ENCODE measurements around the gene LLGL2.

The LLGL2 gene

DNA sequence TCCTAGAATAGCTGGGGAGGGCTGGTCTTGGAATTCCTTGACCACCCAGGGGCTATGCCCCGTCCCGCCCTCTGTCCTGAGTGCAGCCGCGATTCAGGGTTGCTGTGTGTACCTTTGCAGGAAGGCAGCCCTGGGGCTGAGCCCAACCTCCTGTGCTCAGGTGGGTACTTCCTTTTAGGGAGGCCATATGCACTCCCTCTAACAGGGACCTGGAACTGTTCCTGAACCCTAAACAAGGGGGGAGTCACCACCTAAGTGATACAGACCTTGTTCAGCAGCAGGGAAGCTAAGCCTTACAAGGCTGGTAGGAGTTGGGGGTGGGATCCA lies 24.6 kb downstream of the LLGL2 start:
- DNase-seq: no peak
- Histone ChIP-seq H3K9ac (ENCODE audit: low read length) (no peak overlapping the region), H3K4me1 (ENCODE audit: low read length) (no peaks in the 10 kb centered on the region), H3F3A (ENCODE audit: insufficient read depth, low read length) (no peaks in the 10 kb centered on the region), H3K27ac (ENCODE audit: low read length) (no peak overlapping the region), H2AFZ (ENCODE audit: low read length) (no peak overlapping the region), H3K27me3 (replicated peaks; ENCODE audit: insufficient read depth, low read length) (no peaks in the 10 kb centered on the region), H4K20me1 (ENCODE audit: insufficient read depth, low read length) (no peaks in the 10 kb centered on the region), H3K4me2 (ENCODE audit: low read depth, low read length) (no peak overlapping the region), H3K9me3 (replicated peaks; ENCODE audit: insufficient read depth, low read length) (no peaks in the 10 kb centered on the region), H3K4me3 (ENCODE audit: low read length) (no peak overlapping the region), H3K9me2 (replicated peaks; ENCODE audit: insufficient read depth, low read length) (no peaks in the 10 kb centered on the region), H3K79me2 (ENCODE audit: low read length) (no peaks in the 10 kb centered on the region), H3K36me3 (replicated peaks; ENCODE audit: insufficient read depth, low read length) (no peaks in the 10 kb centered on the region)
- no peak for TF ChIP-seq EZH2 (optimal IDR thresholded peaks at IDR 0.05; ENCODE audit: low read depth, low read length)
- TF ChIP-seq, protein P1, sequence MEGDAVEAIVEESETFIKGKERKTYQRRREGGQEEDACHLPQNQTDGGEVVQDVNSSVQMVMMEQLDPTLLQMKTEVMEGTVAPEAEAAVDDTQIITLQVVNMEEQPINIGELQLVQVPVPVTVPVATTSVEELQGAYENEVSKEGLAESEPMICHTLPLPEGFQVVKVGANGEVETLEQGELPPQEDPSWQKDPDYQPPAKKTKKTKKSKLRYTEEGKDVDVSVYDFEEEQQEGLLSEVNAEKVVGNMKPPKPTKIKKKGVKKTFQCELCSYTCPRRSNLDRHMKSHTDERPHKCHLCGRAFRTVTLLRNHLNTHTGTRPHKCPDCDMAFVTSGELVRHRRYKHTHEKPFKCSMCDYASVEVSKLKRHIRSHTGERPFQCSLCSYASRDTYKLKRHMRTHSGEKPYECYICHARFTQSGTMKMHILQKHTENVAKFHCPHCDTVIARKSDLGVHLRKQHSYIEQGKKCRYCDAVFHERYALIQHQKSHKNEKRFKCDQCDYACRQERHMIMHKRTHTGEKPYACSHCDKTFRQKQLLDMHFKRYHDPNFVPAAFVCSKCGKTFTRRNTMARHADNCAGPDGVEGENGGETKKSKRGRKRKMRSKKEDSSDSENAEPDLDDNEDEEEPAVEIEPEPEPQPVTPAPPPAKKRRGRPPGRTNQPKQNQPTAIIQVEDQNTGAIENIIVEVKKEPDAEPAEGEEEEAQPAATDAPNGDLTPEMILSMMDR (IDR thresholded peaks at IDR 0.05; ENCODE audit: low read length): no peak
- no peak for TF ChIP-seq EZH2phosphoT487 (IDR thresholded peaks at IDR 0.05; ENCODE audit: low read length)

DNA sequence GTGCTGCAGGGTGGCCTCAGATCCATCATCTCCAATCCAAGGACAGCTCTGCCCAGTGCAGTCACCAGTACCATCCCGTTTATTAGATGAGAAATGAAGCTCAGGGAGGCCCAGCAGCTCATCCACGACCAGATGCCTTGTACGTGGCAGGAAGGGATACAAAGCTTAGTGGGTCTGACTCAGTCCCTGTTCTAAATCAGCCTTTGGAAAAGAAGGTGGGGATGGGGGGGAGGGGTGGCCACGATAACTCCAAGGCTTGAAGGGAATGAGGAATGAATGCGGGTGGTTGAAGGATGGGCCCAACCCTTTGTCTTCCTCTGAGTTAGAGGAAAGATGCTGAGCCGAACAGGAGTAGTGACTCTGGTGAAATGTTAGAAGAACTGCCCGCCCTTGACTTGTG lies 25.8 kb downstream of the LLGL2 start:
- Histone ChIP-seq H3K4me2 (ENCODE audit: low read depth, low read length) (no peak overlapping the region), H3K27ac (ENCODE audit: low read length) (no peak overlapping the region), H3K9me3 (replicated peaks; ENCODE audit: insufficient read depth, low read length) (no peaks in the 10 kb centered on the region), H3K27me3 (replicated peaks; ENCODE audit: insufficient read depth, low read length) (no peaks in the 10 kb centered on the region), H2AFZ (ENCODE audit: low read length) (no peak overlapping the region), H4K20me1 (ENCODE audit: insufficient read depth, low read length) (no peaks in the 10 kb centered on the region), H3K4me1 (ENCODE audit: low read length) (no peaks in the 10 kb centered on the region), H3F3A (ENCODE audit: insufficient read depth, low read length) (no peaks in the 10 kb centered on the region), H3K4me3 (ENCODE audit: low read length) (no peak overlapping the region), H3K9ac (ENCODE audit: low read length) (no peak overlapping the region), H3K36me3 (replicated peaks; ENCODE audit: insufficient read depth, low read length) (no peaks in the 10 kb centered on the region), H3K9me2 (replicated peaks; ENCODE audit: insufficient read depth, low read length) (no peaks in the 10 kb centered on the region), H3K79me2 (ENCODE audit: low read length) (no peaks in the 10 kb centered on the region)
- no peak for TF ChIP-seq EZH2phosphoT487 (IDR thresholded peaks at IDR 0.05; ENCODE audit: low read length)
- TF ChIP-seq, protein P1 (IDR thresholded peaks at IDR 0.05; ENCODE audit: low read length): no peak
- no peak for TF ChIP-seq EZH2 (optimal IDR thresholded peaks at IDR 0.05; ENCODE audit: low read depth, low read length)
- DNase-seq: no peak

DNA sequence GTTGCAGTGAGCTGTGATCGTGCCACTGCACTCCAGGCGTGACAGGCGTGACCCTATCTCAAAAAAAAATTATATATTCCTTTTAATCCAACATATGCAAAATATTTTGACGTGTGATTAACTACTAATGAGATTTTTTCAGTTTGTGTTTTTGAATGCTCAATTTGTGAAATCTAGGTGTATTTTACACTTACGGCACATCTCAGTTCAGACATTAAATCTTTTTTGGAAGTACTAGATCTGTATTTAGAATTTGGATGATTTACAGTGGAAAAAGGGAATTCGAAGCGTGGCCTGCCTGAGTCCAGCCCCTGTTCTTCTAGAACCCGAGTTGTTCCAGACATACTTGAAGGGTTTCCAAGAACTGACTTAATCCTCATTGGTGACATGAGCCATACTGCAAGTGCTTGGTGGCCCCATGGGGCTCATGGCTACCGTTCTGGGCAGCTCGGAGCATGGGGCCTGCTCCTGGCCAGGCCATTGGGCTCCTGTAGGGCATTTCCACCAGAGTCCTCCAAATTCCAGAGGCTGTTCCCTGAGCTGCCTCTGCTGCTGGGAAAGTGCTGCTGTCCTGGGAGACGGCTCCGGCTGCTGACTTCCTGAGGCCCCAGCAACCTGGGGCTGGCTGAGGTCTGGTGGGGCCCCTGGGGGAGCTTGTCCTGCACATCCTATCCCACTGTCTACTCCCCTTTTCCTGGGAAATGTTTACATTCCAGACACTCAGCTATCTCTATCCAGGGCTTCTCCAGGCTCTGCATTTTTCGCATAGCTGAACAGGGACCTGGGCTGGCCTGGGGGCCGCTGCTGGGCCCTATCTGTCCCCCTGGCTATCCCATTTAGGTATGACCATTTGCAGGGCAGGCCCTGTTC lies 27.2 kb downstream of the LLGL2 start:
- H3K9ac ChIP-seq (ENCODE audit: low read length): no peak overlapping the region
- TF ChIP-seq EZH2phosphoT487 (IDR thresholded peaks at IDR 0.05; ENCODE audit: low read length) (no peak), EZH2 (optimal IDR thresholded peaks at IDR 0.05; ENCODE audit: low read depth, low read length) (no peak)
- TF ChIP-seq, protein P1 (IDR thresholded peaks at IDR 0.05; ENCODE audit: low read length): no peak
- no peaks in the 10 kb centered on the region for H3K4me1 ChIP-seq (ENCODE audit: low read length)
- H3K27ac ChIP-seq (ENCODE audit: low read length): no peak overlapping the region
- no peak overlapping the region for H3K4me2 ChIP-seq (ENCODE audit: low read depth, low read length)
- DNase-seq: no peak
- H4K20me1 ChIP-seq (ENCODE audit: insufficient read depth, low read length): no peaks in the 10 kb centered on the region
- no peak overlapping the region for H2AFZ ChIP-seq (ENCODE audit: low read length)
- no peaks in the 10 kb centered on the region for H3K79me2 ChIP-seq (ENCODE audit: low read length)
- H3F3A ChIP-seq (ENCODE audit: insufficient read depth, low read length): no peaks in the 10 kb centered on the region
- H3K36me3 ChIP-seq (replicated peaks; ENCODE audit: insufficient read depth, low read length): no peaks in the 10 kb centered on the region
- no peaks in the 10 kb centered on the region for H3K9me3 ChIP-seq (replicated peaks; ENCODE audit: insufficient read depth, low read length)
- H3K27me3 ChIP-seq (replicated peaks; ENCODE audit: insufficient read depth, low read length): no peaks in the 10 kb centered on the region
- no peak overlapping the region for H3K4me3 ChIP-seq (ENCODE audit: low read length)
- H3K9me2 ChIP-seq (replicated peaks; ENCODE audit: insufficient read depth, low read length): no peaks in the 10 kb centered on the region

Measured in MM.1S (cell line).